Left lung (tissue), 14 donors: Measurements from ENCODE around the gene NWD2. TPM values are rescaled to one million over a fixed set of nuclear protein-coding genes. Genes with fewer than 3 reads are reported as not detected.
"Not testable (repeated sequence)": the region's sequence is repeated elsewhere in the genome, so short reads cannot be mapped to it uniquely, and the experiment has no call there.

ENCODE experiments used
- ATAC-seq: fragments of 200-7000 bp; cut with Tn5 transposase; one replicate; pipeline ENCODE4 v1.9.1; 2020; ENCODE audit warnings: moderate library complexity
- DNase-seq, 4 donors: peaks; one replicate each; pipeline ENCODE4 v3.0.0-alpha.2; 2013 to 2020
- H3K27ac ChIP-seq, 2 donors: fragments of 200-600 bp; sonication (generic) in 1 of 2; one replicate each; pipeline versions ENCODE4 v1.5.0 to v1.8.0; 2020 to 2021
- H3K27me3 ChIP-seq, 2 donors: fragments of 200-600 bp; sonication (generic) in 1 of 2; one replicate each; pipeline versions ENCODE4 v1.5.0 to v1.8.0; 2020 to 2021
- H3K36me3 ChIP-seq, 2 donors: fragments of 200-600 bp; sonication (generic) in 1 of 2; one replicate each; pipeline versions ENCODE4 v1.5.0 to v1.8.0; 2020 to 2021
- H3K4me1 ChIP-seq, 2 donors: fragments of 200-600 bp; one replicate each; pipeline ENCODE4 v1.8.0; 2021
- H3K4me3 ChIP-seq, 2 donors: fragments of 200-600 bp; sonication (generic) in 1 of 2; one replicate each; pipeline versions ENCODE4 v1.5.0 to v1.8.0; 2020 to 2021; ENCODE audit warnings: mild to moderate bottlenecking in 1 of 2
- H3K9me3 ChIP-seq, 2 donors: fragments of 200-600 bp; sonication (generic) in 1 of 2; one replicate each; pipeline versions ENCODE4 v1.5.0 to v1.8.0; 2020 to 2021
- intact Hi-C, 2 donors: fragments of 100-400 bp; cut with DNase I; formaldehyde crosslinking; loops; one replicate each; pipeline versions ENCODE4 v1.11.2 to v1.14.2; 2022
- long read RNA-seq, 12 donors: library from polyadenylated mRNA in 2 of 12; unstranded in 2 of 12; transcript quantifications; one replicate each; pipeline ENCODE4 v2.0.0 and lab custom pipeline, GENCODE V29; 2019 to 2026
- polyA plus RNA-seq, 6 donors: library from polyadenylated mRNA; unstranded; fragments of 120-200 nt; gene quantifications; one replicate each; pipeline ENCODE4 v1.2.1, GENCODE V29; 2013; ENCODE audit not compliant: insufficient read length in 6 of 6
- total RNA-seq, 2 donors: library from RNA; stranded (reverse); fragmentation: NEBNext Ultra II Directional; extraction: Animal tissue kit (Norgen Biotek cat#: 25700); gene quantifications; one replicate each; pipeline ENCODE4 v1.2.1, GENCODE V29; 2021
- TF ChIP-seq, protein P1 (sequence below), 2 donors: fragments of 200-600 bp; sonication (generic) in 1 of 2; IDR thresholded peaks; one replicate each; pipeline versions ENCODE4 v1.5.0 to v1.8.0; 2021; ENCODE audit warnings: antibody characterized with exemption in 2 of 2
- donor health status: DM: no; HTN: yes; CAD: no.
- donor health status: DM: no; HTN: no; CAD: no.

Gene NWD2
- total RNA-seq (not detected), polyA plus RNA-seq (under 1 TPM in 5 of 6 donors, not detected in 1; 0.01 to 0.03 (median 0.03) TPM)
- long read RNA-seq, donor 1 = 0 reads
- long read RNA-seq, donor 2 = 0 reads
- long read RNA-seq, donor 3 = 0 reads
- long read RNA-seq, donor 4 = 0 reads
- long read RNA-seq, donor 5 = 0 reads
- long read RNA-seq, donor 6 = 0 reads
- long read RNA-seq, donor 7 = 0 reads
- long read RNA-seq, donor 8 = 0 reads
- long read RNA-seq, donor 9 = 0 reads
- long read RNA-seq, donor 10 = 0 reads
- long read RNA-seq, donor 11 = 0 reads
- long read RNA-seq, donor 12 = 0 reads

GRCh38 chr4:37244583-37245390 lies at the start of gene NWD2:
Gene NWD2 (plus strand): TSS chr4:37244743. CDS start chr4:37245068, 325 bp downstream.
- peaks cover 46 to 69% of the 10 kb centered on the region in 2 donors for H3K27me3 ChIP-seq
- peak in 3 of 4 donors; percentile 40 to 81 (median 59) for DNase-seq
- H3K9me3 ChIP-seq = no peaks in the 10 kb centered on the region
- no peak within 1 kb of the TSS for H3K4me3 ChIP-seq
- ATAC-seq = peak; percentile 47
- intact Hi-C loops = no loop called here
- H3K27ac ChIP-seq = no peak within 1 kb of the TSS
- TF ChIP-seq, protein P1, sequence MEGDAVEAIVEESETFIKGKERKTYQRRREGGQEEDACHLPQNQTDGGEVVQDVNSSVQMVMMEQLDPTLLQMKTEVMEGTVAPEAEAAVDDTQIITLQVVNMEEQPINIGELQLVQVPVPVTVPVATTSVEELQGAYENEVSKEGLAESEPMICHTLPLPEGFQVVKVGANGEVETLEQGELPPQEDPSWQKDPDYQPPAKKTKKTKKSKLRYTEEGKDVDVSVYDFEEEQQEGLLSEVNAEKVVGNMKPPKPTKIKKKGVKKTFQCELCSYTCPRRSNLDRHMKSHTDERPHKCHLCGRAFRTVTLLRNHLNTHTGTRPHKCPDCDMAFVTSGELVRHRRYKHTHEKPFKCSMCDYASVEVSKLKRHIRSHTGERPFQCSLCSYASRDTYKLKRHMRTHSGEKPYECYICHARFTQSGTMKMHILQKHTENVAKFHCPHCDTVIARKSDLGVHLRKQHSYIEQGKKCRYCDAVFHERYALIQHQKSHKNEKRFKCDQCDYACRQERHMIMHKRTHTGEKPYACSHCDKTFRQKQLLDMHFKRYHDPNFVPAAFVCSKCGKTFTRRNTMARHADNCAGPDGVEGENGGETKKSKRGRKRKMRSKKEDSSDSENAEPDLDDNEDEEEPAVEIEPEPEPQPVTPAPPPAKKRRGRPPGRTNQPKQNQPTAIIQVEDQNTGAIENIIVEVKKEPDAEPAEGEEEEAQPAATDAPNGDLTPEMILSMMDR (IDR thresholded peaks at IDR 0.05) = no peak
- H3K36me3 ChIP-seq = no peaks in the 10 kb centered on the region
- H3K4me1 ChIP-seq = peaks cover 4 to 10% of the 10 kb centered on the region in 2 donors

DNA sequence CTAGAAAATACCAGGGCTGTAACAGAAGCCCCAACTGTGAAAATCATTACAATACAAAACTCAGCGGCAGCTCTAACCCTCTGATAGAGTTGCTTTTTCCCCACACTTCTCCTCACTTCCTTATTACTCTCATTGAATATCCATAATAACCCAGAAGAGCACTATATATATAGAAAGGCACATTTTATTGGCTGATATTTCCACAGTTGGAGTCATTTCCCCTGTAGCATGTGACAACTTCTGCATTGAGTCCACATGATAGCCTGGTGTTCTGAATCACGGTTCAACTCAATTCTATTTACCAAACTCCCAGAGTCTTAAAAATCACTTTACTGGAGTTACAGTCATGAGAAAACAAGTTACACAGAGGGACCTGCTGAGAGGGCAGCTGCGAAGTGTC lies 46.6 kb upstream of the NWD2 start:
- Histone ChIP-seq H3K4me3 (no peak overlapping the region), H3K36me3 (no peaks in the 10 kb centered on the region), H3K4me1 (no peaks in the 10 kb centered on the region), H3K9me3 (peaks cover 0 to 4% of the 10 kb centered on the region in 2 donors), H3K27ac (no peak overlapping the region), H3K27me3 (no peaks in the 10 kb centered on the region)
- no peak for DNase-seq
- TF ChIP-seq, protein P1 (IDR thresholded peaks at IDR 0.05) = no peak
- no peak for ATAC-seq
- intact Hi-C loops = no loop called here

DNA sequence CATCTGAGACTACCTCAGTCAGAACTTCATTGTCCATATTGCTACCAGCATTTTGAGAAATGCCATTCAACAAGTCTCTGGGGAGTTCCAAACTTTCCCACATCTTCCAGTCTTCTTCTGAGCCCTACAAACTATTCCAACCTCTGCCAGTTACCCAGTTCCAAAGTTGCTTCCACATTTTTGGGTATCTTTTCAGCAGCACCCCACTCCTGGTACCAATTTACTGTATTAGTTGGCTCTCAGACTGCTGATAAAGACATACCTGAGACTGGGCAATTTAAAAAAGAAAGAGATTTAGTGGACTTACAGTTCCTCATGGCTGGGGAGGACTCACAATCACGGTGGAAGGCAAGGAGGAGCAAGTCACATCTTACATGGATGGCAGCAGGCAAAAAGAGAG lies 39.8 kb upstream of the NWD2 start:
- intact Hi-C loops, H3K27me3 ChIP-seq, H3K4me3 ChIP-seq, DNase-seq, H3K27ac ChIP-seq, H3K4me1 ChIP-seq, ATAC-seq, H3K36me3 ChIP-seq: not testable (repeated sequence)
- peaks cover 0 to 28% of the 10 kb centered on the region in 2 donors for H3K9me3 ChIP-seq

DNA sequence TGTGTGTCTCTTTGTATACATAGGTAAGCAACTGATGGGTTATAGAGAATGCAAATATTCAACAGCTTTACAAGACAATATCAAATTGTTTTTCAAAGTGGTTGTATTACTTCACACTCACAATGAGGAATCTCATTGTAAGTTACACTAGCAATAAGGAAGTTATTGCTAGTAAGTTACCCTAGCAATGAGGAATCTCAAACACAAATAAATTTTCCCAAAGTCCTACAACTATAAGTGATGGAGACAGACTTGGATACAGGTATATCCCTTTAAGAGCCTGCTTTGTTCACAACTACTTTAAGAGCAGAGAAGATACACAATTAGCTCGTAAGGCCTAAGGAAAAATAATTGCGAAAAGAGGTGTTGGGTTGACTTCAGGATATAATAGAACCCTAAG lies 28.3 kb upstream of the NWD2 start:
- H3K27me3 ChIP-seq = no peaks in the 10 kb centered on the region
- no peaks in the 10 kb centered on the region for H3K4me1 ChIP-seq
- ATAC-seq (no peak), DNase-seq (no peak)
- H3K9me3 ChIP-seq = no peaks in the 10 kb centered on the region
- H3K4me3 ChIP-seq = no peak overlapping the region
- no peaks in the 10 kb centered on the region for H3K36me3 ChIP-seq
- TF ChIP-seq, protein P1 (IDR thresholded peaks at IDR 0.05) = no peak
- H3K27ac ChIP-seq = no peak overlapping the region
- intact Hi-C loops = no loop called here

DNA sequence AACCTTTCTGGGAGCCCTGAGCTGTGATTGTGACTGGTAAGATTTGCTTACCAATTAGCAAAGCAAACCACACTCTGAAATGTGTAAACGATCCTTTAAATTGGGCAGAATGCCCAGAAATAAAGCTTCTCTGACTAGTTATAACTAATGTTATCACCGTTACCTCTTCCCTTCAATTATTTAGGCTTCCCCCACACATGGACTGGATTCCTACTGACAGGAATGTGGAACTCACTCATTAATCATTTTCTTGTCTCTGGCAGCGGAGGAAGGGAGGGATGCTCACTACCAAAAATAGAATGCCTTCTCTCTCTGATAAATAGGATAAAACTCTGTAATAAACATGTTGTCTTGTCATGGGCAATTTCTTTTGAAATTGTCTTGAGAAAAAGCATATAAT lies 25.3 kb upstream of the NWD2 start:
- H3K27ac ChIP-seq = no peak overlapping the region
- intact Hi-C loops = no loop called here
- TF ChIP-seq, protein P1 (IDR thresholded peaks at IDR 0.05) = no peak
- DNase-seq (no peak), ATAC-seq (no peak)
- no peaks in the 10 kb centered on the region for H3K9me3 ChIP-seq
- H3K36me3 ChIP-seq = no peaks in the 10 kb centered on the region
- H3K27me3 ChIP-seq = no peaks in the 10 kb centered on the region
- no peak overlapping the region for H3K4me3 ChIP-seq
- no peaks in the 10 kb centered on the region for H3K4me1 ChIP-seq
